SK-N-DZ (cell line): Measurements from ENCODE around the gene ZNF469.

Experiments
- DNase-seq: peaks from one replicate; pipeline ENCODE4 v3.0.0-alpha.2; 2015; ENCODE audit warnings: low spot score

ZNF469 gene

DNA sequence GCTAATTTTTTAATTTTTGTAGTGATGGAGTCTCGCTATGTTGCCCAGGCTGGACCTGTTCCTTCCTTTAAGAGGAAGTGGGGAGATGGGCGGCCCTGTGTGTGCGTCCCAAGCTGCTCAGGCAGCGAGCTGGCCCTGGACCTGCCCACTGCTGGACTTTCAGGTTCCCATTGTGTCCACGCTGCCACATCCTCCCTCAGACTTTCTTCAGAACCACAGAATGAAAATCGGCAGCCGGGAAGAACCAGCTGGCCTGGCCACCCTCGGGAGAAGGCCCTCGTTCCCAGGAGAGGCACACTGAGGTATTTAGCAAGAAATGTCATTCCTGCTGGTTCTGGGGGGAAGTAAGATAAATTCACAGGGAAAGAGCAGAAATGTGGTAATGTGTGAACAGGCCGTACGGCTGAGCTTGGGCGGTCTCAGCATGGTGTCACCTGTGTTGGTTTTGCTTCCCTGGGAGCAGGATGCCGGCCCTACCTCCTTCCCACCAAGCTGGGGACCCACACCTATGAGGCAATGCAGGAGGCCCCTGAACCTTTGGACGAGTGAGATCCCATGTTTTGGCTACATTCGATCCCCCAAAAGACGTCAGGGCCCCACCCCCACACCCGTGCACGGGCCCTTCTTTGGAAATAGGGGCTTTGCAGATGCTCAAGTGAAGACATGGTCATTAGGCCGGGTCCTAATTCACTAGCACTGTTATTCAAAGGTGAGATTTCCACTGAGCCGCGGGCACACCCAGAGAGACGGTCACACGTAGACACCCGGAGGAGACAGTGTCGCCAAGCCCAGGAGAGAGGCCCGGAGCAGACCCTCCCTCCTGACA is 35.9 kb upstream of the ZNF469 start:
- no peak for DNase-seq

DNA sequence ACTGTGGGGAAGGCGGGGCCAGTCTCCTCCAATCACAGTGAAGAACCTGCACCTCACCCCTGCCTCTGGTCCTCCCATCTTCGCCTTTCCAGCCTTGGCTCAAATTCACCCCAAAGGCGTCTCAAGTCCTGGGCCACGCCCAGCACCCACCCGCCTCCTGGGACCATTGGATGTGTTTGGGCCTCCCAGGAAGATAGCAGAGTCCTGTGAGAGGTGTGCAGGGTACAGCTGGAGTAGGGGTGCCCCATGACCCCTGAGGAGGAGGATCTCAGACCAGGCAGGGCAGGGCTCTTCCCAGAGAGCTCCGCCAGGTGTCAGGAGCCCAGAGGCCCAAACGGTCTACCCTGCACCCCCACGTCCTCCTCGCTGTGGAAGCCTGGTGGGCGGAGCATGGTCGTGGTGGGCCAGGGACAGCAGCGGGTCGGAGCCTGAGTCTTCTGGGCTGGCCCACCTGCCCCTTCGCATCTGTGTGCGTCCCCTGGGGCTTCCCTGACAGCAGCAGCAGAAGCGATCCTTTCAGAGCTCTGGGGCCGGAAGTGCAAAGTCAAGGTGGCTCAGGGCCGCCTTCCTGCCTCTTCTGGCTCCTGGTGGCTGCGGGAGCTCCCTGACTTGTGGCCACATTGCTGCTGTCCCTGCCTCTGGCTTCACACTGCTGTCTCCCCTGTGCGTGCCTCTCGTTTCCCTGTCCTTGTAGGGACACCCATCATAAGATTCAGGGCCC is 34.9 kb upstream of the ZNF469 start:
- DNase-seq, result no peak

DNA sequence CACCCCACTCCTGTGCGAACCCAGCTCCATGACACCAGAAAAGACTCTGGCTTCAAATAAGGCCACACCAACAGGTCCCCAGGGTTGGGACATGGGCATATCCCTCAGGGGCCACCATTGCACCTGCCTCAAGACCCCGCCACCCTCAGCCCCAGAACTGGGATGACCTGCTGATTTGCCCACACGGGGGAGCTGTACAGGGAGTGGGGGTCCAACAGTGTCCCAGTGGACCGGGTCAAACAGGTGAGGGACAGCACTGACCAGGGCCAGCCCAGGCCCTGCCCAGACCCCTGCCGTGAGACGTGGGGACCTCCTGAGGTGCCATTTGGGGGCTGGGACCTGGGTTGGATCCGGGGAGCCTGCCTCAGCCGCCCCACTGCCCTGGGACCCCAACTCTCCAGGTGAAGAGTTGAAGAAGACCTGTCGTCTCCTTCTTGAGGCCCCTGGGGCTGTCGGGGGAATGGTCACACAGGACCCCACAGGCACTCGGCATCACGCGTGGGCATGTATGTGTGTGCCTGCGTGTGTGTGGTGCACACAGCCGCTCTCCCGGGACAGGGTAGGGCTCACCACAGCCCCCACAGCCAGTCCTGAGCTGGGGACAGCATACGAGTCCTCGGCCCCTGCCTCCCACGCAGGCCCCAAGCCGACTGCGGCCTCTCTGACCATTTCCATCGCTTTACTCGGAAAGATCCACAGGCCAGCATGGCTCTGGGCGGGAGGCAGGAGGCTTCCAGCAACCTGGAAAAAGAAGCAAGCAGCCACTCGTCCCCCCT is 34.2 kb upstream of the ZNF469 start:
- DNase-seq, result no peak

DNA sequence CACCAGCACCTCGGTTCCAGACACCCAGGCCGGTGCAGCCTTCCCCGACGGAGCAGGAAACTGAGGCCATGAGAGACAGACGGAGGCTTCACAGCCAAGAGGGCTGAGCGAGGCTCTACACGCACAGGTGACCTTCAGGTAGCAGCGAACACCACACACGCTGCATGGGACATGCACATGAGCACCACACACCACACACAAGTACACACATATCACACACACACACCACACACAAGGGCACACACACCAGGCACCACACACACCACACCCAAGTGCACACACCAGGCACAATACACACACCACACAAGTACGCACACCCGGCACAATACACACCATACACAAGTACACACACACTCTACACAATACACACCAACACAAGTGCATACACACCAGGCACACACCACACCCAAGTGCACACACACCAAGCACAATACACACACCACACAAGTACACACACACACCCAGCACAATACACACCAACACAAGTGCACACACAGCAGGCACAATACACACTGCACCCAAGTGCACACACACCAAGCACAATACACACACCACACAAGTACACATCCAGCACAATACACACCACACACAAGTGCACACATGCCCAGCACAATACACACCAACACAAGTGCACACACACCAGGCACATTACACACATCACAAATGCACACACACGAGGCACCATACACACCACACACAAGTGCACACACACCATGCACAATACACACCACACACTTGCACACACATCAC is 33.4 kb upstream of the ZNF469 start:
- DNase-seq, result no peak

DNA sequence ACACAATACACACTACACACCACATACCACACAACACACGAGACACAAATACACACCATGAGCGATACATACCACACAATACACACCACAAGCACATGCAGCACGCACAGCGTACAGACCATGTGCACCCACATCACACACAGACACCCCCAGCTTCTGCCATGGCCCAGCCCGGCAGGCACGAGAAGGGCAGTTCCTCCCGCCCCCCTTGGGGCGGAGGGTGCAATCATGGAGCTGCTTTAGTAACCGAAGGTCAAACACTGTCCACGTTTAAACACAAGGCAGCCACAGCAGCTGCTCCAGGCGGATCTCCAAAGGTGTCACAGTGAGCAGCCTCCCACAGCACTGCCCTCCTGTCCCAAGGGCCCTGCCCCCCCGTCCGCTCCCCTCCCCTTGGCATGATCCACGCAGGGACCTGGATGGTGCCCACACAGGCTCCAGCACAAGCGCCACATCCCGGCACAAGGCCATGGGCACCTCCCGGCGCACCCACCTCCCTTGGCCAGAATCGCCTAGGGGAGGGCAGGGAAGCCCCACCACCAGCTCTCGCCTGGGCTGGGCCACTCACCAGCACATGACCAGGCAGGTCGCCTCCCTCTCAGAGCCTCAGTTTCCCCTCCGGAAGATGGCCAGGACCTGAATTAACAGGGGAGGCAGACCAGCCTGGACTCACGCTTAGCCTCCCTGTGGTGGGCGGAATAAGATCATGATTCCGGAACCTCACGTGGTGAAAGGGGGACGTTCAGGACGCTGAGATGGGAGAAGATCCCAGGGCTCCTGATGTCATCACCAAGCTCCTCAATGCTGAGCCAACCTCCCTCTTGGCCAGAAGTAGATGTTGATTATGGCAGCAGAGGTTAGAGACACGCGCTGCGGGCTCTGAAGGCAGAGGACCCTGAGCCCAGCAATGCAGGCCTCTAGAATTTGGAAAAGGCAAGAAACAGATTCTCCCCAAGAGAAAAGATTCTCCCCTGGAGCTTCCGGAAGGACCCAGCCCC is 32.6 kb upstream of the ZNF469 start:
- no peak for DNase-seq

DNA sequence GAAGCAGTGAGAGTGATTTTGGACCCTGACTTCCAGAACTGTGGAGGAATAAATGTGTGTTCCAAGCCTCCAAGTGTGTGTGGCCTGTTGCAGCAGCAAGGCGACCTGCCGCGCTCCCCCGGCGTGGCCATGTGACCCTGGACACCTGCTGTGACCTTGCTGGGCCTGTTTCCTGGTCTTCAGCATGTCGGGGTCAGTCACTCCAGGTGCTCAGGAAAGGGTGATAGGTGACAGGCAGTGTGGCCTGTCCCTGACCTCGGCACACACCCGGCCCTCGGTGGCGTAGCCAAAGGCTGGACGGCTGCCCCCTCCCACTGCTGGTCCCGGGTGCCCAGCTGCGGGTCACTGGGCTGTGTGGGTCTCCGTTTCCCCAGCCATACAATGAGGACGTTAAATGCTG is 31.8 kb upstream of the ZNF469 start:
- DNase-seq, result no peak

DNA sequence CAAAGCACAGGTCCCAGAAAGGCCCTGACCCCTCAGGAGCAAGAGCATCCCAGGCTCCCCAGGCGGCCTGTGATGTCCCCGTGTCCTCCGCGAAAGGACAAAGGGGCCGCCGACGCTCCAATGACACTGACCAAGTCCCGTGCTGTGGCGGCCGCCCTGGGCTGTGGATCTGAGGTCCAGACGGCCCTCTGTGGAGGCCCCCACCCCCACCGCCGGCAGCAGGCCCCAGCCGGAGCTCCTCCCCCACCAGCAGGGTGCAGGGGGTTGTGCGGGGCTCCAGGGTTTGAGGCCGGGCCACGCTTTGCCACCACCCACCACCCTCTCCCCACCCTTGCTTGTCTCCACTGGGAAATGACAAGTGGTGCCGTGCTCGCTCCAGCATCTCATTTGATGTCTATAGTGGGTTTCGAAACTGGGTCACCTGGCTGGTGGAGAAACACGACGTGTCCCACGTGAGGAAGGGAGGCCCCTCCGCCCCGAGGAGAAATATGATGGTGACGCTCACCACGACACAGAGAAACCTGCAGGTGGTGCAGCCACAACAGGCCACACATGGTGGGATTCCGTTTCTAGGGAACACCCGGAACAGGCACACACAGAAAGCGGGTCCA is 31.2 kb upstream of the ZNF469 start:
- peak; percentile 32 for DNase-seq

DNA sequence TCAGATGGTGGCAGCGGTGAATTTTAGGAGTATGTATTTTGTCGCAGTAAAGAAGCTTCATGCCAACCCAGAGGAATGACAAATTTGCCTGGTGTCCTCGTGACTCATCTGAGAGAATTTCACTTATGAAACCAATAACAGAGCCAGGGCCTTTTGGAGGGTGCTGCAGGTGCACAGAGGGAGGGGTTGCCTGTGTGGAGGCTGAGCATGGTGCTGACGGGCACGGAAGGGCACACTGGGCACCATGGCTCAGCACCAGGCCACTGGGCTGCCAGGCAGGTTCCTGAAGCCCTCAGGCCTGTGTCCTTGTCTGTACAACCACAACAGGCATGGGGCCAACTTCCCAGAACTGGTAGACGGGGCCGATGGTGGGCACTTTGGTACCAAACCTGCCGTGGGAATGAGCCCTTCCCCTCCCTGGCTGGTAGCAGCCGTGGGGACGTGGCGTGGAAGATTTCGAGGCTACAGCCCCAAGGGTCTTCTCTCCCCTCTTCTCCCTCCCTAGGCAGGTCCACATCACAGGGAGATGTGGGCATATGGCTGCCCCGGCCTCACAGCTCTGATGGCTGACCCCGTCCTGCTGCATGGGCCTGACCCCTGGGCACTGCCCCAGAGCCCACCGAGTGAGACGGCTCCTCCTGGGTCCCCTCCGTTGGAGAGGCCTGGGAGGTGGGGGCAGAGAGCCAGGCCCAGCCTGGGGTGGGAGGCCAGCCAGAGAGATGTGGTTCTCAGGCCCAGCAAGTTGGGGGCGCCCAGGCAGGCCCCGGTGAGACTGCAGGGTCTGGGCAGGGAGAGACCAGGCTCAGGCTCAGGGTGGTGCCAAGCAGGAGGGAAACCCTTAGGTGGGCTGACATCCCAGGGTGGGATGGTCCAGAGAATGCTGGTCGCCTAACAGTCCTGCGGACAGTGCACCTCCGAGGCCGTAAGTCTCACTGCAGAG is 30.2 kb upstream of the ZNF469 start:
- DNase-seq, result no peak

DNA sequence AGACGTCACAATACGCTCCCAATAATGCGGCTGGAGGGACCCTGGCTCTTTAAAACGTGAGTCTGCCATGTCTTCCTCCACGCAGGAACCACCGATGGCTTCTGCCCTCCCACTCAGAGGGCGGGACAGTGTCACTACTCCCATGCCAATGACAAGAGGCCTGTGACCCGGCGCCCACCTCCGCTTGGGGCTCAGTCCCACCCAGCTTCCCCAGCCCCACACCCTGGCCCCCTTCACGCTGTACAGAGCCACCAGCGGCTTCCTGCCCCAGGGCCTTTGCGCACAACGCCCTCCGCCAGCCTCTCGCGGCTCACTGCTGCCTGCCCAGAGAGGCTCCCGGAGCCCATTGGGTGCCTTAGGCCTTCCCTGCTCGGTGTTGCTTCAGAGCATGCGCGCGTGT is 29.5 kb upstream of the ZNF469 start:
- DNase-seq, result no peak

DNA sequence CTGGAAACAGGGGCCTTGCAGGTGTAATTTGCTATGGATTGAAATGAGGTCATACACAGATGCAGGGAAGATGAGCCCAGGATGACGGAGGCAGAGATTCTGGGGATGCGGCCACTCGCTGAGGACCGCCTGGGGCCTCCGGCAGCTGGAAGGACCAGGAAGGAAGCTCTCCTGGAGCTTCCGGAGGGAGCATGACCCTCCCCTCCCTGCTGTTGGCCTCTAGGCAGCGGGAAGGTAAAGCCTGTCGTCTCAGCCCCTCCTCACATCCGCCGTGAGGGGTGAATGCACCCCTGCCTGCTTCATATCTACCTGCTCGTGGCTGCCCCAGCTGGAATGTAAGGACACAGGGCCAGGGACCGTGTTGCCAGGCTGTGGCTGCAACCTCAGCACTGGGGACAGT is 29.1 kb upstream of the ZNF469 start:
- no peak for DNase-seq

DNA sequence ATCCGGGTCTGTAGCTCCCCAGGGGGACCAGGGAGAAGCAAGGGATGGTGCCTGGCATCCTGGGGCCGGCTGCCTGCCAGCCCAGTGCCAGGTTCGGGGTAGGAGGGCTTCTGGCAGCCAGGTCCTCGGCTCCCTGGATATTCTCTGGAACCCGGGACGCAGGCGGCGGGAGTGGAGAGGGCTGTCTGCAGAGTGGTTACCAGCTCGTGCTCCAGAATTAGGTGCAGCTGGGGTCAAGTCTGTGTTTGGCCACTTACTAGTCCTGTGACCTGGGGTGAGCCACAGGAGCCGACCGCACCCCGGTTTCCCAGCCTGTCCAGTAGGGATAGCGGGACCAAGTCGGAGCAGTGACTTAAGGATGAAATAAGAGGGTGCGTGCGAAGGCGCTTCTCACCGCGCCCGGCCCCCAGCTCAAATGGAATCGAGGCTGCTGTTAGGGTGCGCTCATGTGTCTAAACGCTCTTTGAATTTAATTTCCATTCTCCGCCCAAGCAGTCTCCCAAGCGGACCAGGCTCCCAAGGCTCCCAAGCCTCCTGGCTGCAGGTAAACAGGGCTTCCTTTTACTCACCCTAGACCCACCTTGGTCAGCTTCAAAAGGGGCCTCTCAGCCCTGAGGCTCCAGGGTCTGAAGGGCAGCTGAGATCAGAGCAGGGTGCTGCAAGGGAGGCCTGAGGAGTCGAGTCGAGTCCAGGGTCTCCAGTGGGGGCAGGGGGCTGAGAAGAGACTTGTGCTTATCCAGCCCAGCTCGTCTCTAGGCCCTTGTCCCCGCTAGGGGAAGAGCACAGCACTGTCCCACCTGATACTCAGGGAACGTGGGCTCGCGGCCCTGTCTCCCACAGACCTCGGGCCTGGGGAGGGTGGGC is 28.3 kb upstream of the ZNF469 start:
- no peak for DNase-seq

DNA sequence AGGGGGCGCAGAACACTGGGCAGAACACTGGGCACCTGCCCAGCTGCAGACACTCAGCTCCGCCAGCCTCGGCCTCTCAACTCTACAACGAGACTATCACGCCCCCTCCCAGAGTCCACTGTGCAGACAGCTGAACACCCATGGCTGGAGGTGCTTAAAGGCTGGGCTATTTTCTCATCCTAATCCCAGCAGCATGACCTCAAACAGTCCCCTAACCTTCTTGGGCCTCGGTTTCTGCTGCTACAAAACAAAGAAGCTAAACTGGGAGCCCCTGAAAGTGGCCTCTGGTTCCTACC is 27.7 kb upstream of the ZNF469 start:
- DNase-seq, result no peak

DNA sequence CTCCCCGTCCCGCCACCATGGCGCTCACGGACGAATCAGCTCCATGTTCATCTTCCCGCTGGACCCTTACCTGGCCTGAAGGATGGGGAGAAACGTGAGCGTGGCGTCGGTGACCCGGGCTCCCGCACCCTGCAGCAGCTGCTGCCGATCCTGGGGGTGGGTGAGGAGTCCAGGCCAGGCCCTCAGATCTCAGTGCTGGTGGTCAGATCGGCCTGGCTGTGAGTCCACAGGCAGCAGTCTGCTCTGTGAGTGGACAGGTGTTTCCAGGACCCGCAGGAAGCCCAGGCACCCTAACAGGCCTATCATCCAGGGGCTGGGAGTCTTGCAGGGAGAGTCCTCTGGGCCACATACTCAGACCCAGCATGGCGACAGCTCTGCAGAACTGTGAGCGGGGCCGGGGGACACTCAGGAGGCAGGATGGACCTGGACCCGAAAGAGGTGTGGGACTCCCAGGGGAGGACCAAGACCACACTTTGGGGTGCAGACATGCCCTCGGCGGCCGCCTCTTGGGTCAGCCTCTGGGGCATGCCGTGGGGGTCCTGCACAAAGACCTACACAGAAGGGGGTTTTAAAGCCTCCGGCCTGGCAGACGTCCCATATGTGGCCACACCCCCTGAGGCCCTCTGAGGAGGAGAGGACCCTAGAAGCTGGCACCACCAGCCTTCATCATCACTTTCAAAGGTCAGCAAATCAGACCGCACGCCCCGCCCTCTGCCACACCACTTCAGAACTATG is 27.2 kb upstream of the ZNF469 start:
- DNase-seq, result no peak

DNA sequence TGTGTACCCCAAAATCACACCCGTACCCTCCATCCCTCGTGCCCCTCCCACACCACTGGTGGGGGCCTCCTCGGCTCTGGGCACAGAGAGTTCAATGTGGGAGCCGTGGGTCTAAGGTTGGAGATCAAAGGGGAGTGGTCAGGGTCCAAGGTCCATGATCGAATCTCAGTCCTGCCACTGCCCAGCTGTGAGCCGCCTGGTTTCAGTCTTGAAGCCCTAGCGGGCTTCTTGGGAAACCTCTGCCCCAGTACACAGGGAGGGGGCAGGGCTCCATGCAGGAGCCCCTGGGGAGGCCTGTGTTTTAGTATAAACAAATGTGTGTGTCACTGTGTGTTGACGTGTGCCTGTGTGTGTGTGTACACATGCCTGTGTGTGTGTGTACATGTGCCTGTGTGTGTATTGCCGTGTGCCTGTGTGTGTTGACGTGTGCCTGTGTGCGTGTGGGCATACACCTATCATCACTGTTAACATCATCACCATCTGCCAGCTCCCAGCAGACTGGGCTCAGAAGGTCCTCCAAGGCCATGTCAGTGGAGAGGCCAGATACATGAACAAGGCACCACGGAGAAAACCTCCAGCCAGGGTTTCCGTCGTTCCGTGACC is 26.5 kb upstream of the ZNF469 start:
- no peak for DNase-seq

DNA sequence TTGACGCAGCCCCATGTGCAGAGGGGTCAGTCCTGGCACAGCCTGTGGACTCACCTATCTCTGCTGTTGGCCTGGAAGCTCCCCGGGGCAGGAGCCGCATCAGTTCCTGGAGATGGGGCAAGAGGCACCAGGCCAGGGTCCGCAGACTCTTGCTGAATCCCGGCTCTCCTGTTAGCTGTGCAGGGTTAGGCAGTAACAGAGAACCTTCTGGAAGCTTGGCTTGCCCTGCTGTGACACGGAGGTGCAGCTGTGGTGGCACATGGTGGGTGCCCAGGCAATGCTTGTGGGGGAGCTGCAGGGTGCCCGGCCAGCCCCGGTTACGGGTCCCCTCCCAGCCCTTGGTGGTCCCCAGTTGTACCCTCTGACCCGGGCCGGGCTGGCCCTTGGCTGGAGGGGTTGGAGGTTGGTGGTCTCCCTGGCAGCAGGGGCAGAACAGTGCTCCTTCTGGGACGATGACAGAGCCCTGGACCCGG is 26.0 kb upstream of the ZNF469 start:
- no peak for DNase-seq

DNA sequence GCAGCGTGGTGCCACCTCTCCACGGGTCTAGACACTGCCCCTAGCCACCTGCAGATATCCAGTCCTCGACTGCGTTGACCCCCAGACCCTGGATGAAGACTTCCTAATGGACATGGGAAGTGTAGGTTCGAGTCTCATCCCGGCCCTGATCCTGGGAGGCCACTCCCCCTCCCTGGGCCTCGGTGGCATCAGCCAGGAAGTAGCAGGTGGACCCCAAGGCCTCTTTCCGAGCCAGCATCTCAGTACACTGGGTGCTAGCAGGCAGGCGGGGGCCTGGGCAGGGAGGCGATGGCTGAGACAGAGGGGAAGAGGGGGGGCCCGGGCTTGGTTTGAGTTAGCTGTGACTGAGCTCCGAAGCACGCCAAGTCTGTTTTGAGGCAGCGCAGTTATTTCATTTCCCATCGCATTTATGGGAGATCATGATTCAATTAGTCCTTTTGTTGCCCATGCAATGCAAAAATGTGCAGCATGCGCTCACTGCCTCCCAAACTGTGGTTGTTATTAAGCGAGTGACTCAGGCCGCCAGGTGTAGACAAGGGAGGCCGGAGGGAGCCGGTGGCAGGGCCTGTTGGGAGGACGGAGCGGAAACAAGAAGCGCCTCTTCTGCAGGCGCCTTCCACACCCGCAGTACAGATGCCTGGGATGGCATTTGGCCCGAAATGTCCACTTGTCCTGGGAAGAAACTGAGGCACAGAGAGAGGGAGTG is 25.3 kb upstream of the ZNF469 start:
- DNase-seq, result no peak
